C4-2B (cell line): ENCODE data around the gene CBX7.

Source experiments
- ZFX ChIP-seq: fragments of 450-650 bp; IDR thresholded peaks from 2 replicates; pipeline ENCODE4 v1.6.1; 2017
- TF ChIP-seq, protein P1 (sequence below): fragments of 450-650 bp; conservative IDR thresholded peaks from 2 replicates; pipeline ENCODE4 v1.5.1; 2017; ENCODE audit warnings: mild to moderate bottlenecking

DNA sequence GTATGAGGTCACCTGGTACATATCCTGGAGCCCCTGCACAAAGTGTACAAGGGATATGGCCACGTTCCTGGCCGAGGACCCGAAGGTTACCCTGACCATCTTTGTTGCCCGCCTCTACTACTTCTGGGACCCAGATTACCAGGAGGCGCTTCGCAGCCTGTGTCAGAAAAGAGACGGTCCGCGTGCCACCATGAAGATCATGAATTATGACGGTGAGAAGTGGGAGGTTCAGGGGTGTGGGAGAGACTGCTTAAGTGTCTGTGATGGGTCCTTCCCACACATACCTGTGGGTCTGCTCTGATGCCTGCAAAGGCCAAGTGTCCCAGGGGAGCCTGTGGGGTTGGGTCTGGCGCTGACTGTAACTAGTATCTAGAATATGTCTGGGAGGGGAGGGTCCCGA is 71.5 kb downstream of the CBX7 start:
- TF ChIP-seq, protein P1, sequence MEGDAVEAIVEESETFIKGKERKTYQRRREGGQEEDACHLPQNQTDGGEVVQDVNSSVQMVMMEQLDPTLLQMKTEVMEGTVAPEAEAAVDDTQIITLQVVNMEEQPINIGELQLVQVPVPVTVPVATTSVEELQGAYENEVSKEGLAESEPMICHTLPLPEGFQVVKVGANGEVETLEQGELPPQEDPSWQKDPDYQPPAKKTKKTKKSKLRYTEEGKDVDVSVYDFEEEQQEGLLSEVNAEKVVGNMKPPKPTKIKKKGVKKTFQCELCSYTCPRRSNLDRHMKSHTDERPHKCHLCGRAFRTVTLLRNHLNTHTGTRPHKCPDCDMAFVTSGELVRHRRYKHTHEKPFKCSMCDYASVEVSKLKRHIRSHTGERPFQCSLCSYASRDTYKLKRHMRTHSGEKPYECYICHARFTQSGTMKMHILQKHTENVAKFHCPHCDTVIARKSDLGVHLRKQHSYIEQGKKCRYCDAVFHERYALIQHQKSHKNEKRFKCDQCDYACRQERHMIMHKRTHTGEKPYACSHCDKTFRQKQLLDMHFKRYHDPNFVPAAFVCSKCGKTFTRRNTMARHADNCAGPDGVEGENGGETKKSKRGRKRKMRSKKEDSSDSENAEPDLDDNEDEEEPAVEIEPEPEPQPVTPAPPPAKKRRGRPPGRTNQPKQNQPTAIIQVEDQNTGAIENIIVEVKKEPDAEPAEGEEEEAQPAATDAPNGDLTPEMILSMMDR, result no peak
- no peak for TF ChIP-seq ZFX
